AG09319 (cell line): Measurements from ENCODE around the gene TULP4.
"Not testable (repeated sequence)": the region's sequence is repeated elsewhere in the genome, so short reads cannot be mapped to it uniquely, and the experiment has no call there.

Source experiments
- DNase-seq: peaks from one replicate; pipeline ENCODE4 v3.0.0-alpha.2; 2010; ENCODE audit warnings: low read depth; ENCODE audit errors: extremely low read depth
- CTCF ChIP-seq: IDR thresholded peaks from 2 replicates; pipeline ENCODE4 v1.5.1; 2011; ENCODE audit warnings: low read depth, mild to moderate bottlenecking, inconsistent platforms, low read length, moderate library complexity

Gene TULP4

GRCh38 chr6:158300306-158301143, 11.7 kb upstream of the TULP4 start:
- not testable (repeated sequence) for DNase-seq

- not testable (repeated sequence) for DNase-seq
Measured at GRCh38 chr6:158301561-158301960, 10.7 kb upstream of the TULP4 start.

DNA sequence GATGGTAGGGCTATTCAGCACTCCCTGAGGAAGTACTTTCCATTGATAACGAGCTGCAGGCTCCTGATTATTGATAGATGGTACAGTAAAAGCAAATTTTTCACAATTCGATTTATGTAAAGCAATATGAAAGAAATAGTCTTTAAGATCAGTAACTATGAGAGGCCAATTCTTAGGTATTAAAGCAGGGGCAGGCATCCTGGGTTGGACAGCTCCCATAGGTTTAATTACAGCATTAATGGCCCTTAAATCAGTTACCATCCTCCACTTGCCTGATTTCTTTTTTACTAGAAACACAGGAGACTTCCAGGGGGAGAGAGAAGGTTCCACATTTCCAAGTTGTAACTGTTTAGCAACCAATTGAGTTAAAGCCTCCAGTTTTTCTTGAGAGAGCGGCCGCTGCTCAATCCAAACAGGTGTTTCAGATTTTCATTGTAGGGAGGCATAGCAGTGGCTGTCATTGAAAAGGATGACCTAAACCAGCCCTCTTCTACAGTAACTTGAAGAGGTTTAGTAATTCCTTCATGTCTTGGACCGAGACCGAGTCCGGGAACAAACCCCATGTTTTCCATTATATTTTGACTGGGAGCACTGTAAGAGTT, 10.0 kb upstream of the TULP4 start:
- DNase-seq, result not testable (repeated sequence)

DNA sequence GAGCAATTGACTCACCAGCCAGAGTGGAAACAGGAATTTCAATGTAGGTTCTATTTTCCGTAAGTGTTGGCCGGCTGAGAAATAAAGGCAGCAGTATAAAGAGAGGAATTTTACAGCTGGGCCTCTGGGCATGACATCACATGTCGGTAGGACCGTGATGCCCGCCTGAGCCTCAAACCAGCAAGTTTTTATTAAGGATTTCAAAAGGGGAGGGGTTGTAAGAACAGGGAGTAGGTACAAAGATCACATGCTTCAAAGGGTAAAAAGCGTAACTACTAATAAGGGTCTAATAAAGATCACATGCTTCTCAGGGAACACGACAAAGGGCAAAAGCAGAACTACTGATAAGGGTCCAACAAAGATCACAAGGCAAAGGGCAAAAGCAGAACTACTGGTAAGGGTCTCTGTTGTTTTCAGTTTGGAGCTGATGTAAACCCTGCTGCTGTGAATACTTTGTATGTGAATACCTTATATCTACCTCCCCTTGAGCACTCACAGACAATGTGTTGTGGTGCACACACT, 9.0 kb upstream of the TULP4 start:
- TF ChIP-seq CTCF, result no peak
- DNase-seq, result no peak

DNA sequence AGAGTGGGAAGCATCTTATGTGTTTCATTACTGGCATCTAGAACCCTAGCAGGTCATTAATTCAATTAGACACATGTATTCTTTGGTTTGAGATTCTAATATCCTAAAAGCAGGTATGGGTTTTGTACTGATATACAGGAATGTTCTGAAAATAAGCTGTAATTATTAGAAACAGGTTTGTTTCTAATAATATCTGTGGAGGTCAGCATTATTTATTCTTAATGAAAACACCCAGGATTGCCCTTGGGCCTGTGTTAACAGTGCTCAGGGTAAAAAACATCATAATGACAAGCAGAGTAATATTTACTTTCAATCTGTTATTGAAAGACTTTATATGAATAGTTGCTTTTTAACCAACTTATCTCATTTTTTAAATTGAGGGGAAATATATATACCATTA, 8.0 kb upstream of the TULP4 start:
- TF ChIP-seq CTCF, result no peak
- DNase-seq, result no peak

DNA sequence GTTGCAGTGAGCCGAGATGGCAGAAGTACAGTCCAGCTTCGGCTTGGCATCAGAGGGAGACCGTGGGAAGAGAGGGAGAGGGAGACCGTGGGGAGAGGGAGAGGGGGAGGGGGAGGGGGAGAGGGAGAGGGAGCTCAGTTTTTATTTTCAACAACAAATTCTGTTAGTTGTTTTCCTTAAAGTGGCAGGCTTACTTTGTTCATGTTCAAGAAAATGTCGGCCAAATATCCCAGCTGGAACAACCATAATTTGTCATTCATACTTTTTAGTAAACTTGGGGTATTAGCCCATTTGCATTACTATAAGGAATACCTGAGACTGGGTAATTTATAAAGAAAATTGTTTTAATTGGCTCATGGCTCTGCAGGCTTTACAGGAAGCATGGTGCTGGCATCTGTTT, 2.5 kb upstream of the TULP4 start:
- no peak for TF ChIP-seq CTCF
- no peak for DNase-seq

GRCh38 chr6:158311193-158311592, 1.1 kb upstream of the TULP4 start:
- no peak for TF ChIP-seq CTCF

DNA sequence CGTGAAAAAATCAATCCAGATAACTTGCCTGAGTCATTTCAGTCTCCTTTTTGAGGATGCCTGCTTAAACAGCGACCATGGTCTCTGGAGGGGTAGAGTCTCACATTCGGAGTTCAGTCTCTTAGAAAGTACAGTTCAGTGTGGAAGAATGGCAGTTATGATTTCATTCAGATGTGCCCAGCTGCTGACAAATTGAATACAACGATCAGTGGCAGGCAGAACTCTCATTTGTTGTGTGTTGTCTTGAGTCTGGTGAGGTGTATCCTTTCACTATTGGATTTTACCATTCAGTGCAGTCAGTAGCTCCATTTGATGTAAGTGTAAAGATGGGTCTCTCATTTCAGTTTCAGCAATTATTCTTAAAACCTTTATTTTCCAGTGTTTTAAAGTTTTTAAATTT, 639 bp upstream of the TULP4 start:
- no peak for TF ChIP-seq CTCF

More at GRCh38 chr6:158311193-158311592, 1.1 kb upstream of the TULP4 start:
- no peak for DNase-seq

More for the DNA sequence above, 639 bp upstream of the TULP4 start:
- DNase-seq, result no peak
